SHP77 (cell line): ENCODE data around the gene KDM6B.
A peak's percentile ranks its signal among the peaks of the same experiment; 100 is the strongest.
"Not testable (repeated sequence)": the region's sequence is repeated elsewhere in the genome, so short reads cannot be mapped to it uniquely, and the experiment has no call there.

Experiments
- DNase-seq, 2 experiments: peaks; one replicate each; lab custom pipeline; 2025; lab: John Stamatoyannopoulos, UW

KDM6B gene

DNA sequence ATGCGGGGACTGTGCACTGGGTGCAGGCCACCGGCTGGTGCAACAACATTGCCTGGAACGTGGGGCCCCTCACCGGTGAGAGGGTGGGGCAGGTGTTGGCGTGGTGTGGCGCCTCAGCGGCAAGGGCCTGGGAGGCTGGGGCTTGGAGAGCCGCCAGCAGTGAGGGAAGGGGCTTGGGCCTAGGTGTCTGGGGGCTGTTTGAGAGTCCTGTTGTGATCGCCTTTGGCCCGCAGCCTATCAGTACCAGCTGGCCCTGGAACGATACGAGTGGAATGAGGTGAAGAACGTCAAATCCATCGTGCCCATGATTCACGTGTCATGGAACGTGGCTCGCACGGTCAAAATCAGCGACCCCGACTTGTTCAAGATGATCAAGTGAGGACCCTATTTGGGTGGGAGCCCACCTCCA is 18.2 kb downstream of the KDM6B start:
- no peak for DNase-seq

DNA sequence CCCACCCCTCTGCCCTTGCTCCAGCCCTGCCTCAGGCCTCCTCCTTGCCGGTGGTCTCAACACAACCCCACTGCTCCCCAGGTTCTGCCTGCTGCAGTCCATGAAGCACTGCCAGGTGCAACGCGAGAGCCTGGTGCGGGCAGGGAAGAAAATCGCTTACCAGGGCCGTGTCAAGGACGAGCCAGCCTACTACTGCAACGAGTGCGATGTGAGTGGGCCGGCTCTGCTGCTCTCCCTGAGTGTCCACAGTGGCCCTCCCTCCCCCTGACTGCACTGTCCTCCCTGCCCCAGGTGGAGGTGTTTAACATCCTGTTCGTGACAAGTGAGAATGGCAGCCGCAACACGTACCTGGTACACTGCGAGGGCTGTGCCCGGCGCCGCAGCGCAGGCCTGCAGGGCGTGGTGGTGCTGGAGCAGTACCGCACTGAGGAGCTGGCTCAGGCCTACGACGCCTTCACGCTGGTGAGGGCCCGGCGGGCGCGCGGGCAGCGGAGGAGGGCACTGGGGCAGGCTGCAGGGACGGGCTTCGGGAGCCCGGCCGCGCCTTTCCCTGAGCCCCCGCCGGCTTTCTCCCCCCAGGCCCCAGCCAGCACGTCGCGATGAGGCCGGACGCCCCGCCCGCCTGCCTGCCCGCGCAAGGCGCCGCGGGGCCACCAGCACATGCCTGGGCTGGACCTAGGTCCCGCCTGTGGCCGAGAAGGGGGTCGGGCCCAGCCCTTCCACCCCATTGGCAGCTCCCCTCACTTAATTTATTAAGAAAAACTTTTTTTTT is 19.1 kb downstream of the KDM6B start:
- DNase-seq, result no peak

- no peak for DNase-seq
Observed at GRCh38 chr17:7853691-7854038, 19.6 kb downstream of the KDM6B start.

- no peak for DNase-seq
Observed at GRCh38 chr17:7854078-7854777, 20.2 kb downstream of the KDM6B start.

GRCh38 chr17:7854851-7855659 is 21.0 kb downstream of the KDM6B start, which contains the start of gene TMEM88:
Gene TMEM88 (plus strand): TSS chr17:7855066. CDS start chr17:7855075, 9 bp downstream.
- DNase-seq, result no peak

- no peak for DNase-seq
Observed at GRCh38 chr17:7855660-7856010, 21.6 kb downstream of the KDM6B start.

GRCh38 chr17:7856011-7856810 is 22.2 kb downstream of the KDM6B start:
- peak; percentile 24 to 27 for DNase-seq

GRCh38 chr17:7856811-7857712 is 23.0 kb downstream of the KDM6B start, which contains the start of gene NAA38:
Gene NAA38 (minus strand): TSS chr17:7857559. CDS start chr17:7857463, 96 bp downstream.
- peak; percentile 99 to 100 for DNase-seq

DNA sequence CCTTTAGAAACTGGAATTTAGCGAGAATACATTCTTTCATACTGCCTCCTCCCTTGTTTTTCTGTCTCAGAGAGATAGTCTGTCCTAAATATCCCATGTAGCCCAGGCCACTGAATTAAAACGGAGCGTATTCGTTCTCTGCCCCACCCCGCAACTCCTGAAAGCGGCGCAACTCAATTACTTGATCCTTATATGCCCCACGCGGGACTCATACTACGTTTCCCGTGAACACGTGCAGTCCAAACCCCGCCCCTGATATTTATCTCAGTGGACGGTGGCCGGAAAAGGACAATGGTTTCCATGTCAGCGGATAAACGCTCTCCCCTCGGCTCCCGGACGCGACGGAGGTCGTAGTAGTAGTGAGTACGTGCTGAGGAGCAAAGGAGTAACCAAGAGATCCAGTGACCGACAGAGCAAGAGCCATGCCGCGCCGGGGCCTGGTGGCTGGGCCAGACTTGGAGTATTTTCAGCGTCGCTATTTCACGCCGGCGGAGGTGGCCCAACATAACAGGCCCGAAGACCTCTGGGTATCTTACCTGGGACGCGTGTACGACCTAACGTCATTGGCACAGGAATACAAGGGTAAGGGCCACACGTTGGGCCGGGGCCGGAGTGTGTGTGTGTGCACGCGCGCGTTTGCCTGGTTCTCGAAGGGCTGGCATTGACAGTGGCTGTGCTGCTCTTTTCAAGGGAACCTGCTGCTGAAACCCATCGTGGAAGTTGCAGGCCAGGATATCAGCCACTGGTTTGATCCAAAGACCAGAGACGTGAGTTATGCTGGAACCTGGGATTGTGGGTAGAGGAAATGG is 23.9 kb downstream of the KDM6B start, which contains the start of gene CYB5D1:
TSS of gene CYB5D1 (plus strand) at position 291 of the 809 bp plus-strand sequence. CDS start at position 423, 132 bp downstream.
- DNase-seq, result peak; percentile 97 to 98

DNA sequence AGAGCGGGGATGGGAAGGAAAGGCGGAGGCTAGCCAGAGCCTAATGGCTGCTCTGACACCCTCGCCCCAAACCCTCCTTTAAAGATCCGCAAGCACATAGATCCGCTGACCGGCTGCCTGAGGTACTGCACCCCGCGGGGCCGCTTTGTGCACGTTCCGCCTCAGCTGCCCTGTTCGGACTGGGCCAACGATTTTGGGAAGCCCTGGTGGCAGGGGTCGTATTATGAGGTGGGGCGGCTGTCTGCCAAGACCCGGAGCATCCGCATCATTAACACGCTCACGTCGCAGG is 24.4 kb downstream of the KDM6B start:
- peak; percentile 45 to 74 for DNase-seq

- DNase-seq, result no peak
Observed at GRCh38 chr17:7859028-7859427, 25.0 kb downstream of the KDM6B start.

DNA sequence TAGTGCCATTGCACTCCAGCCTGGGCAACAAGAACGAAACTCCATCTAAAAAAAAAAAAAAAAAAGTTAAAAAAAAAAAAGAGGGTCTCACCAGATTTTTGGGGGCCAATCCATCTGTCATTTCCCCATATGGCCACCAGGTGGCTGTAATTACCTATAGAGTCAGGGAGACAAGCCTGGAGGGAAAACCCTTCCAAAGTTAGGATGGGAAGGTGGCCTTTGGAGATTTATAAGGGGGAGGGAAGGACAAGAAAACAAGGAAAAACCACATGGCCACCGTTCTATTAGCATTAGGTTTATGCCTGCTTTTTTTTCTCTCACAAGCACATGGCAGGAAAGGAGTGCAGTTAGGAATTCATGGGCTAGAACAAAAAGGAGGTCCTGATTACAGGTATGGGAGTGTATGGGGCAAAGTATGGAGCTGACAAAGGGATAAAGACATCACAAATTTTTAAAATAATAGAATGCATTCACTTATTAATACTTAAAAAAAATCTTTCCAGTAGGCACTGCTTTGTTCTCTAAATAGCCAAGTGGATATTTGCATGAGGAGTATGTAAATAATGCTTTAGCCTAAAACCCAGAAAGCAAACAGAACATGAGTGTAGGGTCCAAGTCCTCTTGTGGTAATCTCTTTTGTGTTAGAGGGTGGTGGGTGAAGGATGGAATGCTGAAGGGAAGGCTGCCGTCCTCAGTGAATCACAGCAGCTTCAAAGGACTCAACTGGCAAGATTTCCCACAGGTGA is 28.8 kb downstream of the KDM6B start:
- DNase-seq, result peak; percentile 47 to 61

- not testable (repeated sequence) for DNase-seq
Observed at GRCh38 chr17:7864384-7864783, 30.4 kb downstream of the KDM6B start.

GRCh38 chr17:7864995-7865650 is 31.1 kb downstream of the KDM6B start:
- no peak for DNase-seq

GRCh38 chr17:7867881-7868329 is 33.9 kb downstream of the KDM6B start:
- no peak for DNase-seq

GRCh38 chr17:7873051-7873450 is 39.0 kb downstream of the KDM6B start:
- DNase-seq, result no peak

DNA sequence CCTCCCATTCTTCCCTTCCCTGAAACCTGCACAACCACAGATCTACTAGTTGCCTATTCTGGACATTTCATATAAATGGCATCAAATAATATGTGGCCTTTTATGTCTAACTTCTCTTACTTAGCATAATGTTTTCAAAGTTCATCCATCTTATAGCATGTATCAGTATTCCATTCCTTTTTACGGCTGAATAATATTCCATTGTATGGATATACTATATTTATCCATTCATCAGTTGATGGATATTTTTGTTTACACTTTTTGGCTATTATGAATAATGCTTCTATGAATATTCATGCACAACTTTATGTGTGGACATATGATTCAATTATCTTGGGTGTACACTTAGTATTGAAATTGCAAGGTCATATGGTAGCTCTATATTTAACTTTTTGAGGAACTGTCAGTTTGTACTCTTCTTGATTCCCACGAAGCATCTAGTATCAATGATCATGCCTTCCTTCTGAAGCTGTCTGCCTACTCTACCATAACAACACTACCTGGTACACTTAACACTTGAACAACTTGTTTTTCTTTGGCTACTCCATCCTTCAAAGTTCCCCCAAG is 41.9 kb downstream of the KDM6B start:
- no peak for DNase-seq

- DNase-seq, result no peak
Observed at GRCh38 chr17:7878234-7878633, 44.2 kb downstream of the KDM6B start.
